GM12878 (cell line): Measurements from ENCODE around the gene EPHB1. TPM values are rescaled to one million over a fixed set of nuclear protein-coding genes. Genes with fewer than 3 reads are reported as not detected.
A peak's percentile ranks its signal among the peaks of the same experiment; 100 is the strongest.

Experiments
- ATAC-seq: fragments of 200-7000 bp; cut with Tn5 transposase; 3 replicates; pipeline ENCODE4 v1.9.1; 2020; ENCODE audit warnings: mild to moderate bottlenecking, moderate library complexity
- BruUV-seq: library from RNA; stranded (reverse); fragments of 400-500 nt; replicated peaks from 2 replicates; lab custom pipeline; 2021; lab: Mats Ljungman, UMichigan
- CTCF ChIA-PET: fragments of 300-600 bp; sonication (Branson Sonifier 250); formaldehyde crosslinking; extraction: SDS; loops from one replicate; lab custom pipeline; 2021; ENCODE audit warnings: inconsistent platforms; lab: Yijun Ruan, JAX
- POLR2A ChIA-PET: fragments of 350-600 bp; formaldehyde crosslinking; extraction: SDS; loops from one replicate; lab custom pipeline; 2021; ENCODE audit warnings: inconsistent platforms; lab: Charles Lee
- RAD21 ChIA-PET: fragments of 300-600 bp; sonication (Branson Sonifier 250); formaldehyde crosslinking; loops from one replicate; lab custom pipeline; 2023; ENCODE audit warnings: antibody characterized with exemption; ENCODE audit not compliant: unreplicated experiment; lab: Charles Lee
- SMC1A ChIA-PET: fragments of 300-600 bp; sonication (Branson Sonifier 250); formaldehyde crosslinking; loops from one replicate; lab custom pipeline; 2023; ENCODE audit not compliant: unreplicated experiment, uncharacterized antibody; lab: Charles Lee
- DNase-seq: peaks from one replicate; pipeline ENCODE4 v3.0.0-alpha.2; 2011; ENCODE audit warnings: low read depth, low spot score
- FAIRE-seq: peaks from 3 replicates; lab custom pipeline; 2011; peaks lifted over from hg19 to GRCh38; lab: Jason Lieb, UNC
- H2AFZ ChIP-seq: 2 replicates; pipeline ENCODE4 v1.6.0; 2011; ENCODE audit warnings: low read depth, low read length, control low read depth; ENCODE audit not compliant: control insufficient read depth
- H3K27ac ChIP-seq: 2 replicates; pipeline ENCODE4 v1.5.1; 2011; ENCODE audit warnings: control low read depth; ENCODE audit not compliant: control insufficient read depth, insufficient read depth
- H3K27me3 ChIP-seq, 2 experiments: replicated peaks in 1 of 2; 2 replicates each; pipeline versions ENCODE4 v1.6.0 to v1.6.1; 2011; ENCODE audit warnings: low read length in 1 of 2; ENCODE audit not compliant: control insufficient read depth in 2 of 2, insufficient read depth in 2 of 2
- H3K36me3 ChIP-seq, 2 experiments: 2 replicates each; pipeline ENCODE4 v1.5.1; 2011; ENCODE audit warnings: low read length in 1 of 2; ENCODE audit not compliant: control insufficient read depth in 2 of 2, insufficient read depth in 2 of 2
- H3K4me1 ChIP-seq: 2 replicates; pipeline ENCODE4 v1.6.1; 2011; ENCODE audit warnings: mild to moderate bottlenecking, low read length, moderate library complexity, mixed read lengths; ENCODE audit not compliant: control insufficient read depth, insufficient read depth
- H3K4me2 ChIP-seq: 2 replicates; pipeline ENCODE4 v1.6.0; 2011; ENCODE audit warnings: control low read depth; ENCODE audit not compliant: control insufficient read depth, insufficient read depth
- H3K4me3 ChIP-seq: fragments of 200-600 bp; sonication (generic); 2 replicates; pipeline ENCODE4 v1.5.1; 2016
- H3K79me2 ChIP-seq: 2 replicates; pipeline ENCODE4 v1.6.0; 2011; ENCODE audit warnings: low read length; ENCODE audit not compliant: control insufficient read depth, insufficient read depth
- H3K9ac ChIP-seq: 2 replicates; pipeline ENCODE4 v1.8.0; 2011; ENCODE audit warnings: low read length, control low read depth, mixed read lengths; ENCODE audit not compliant: control insufficient read depth, insufficient read depth
- H3K9me3 ChIP-seq: replicated peaks from 3 replicates; pipeline ENCODE4 v1.5.1; 2011; ENCODE audit warnings: mild to moderate bottlenecking, low read length; ENCODE audit not compliant: control insufficient read depth, insufficient read depth
- H4K20me1 ChIP-seq: 2 replicates; pipeline ENCODE4 v1.6.0; 2011; ENCODE audit not compliant: control insufficient read depth, insufficient read depth
- CHD4 ChIP-seq: fragments of 200-600 bp; sonication (generic); IDR thresholded peaks from 2 replicates; pipeline ENCODE4 v1.6.1; 2016; ENCODE audit warnings: mild to moderate bottlenecking
- EZH2 ChIP-seq: IDR thresholded peaks from 2 replicates; pipeline ENCODE4 v1.6.1; 2012; ENCODE audit warnings: low read depth, mild to moderate bottlenecking, control low read depth, inconsistent platforms, low read length, borderline replicate concordance; ENCODE audit not compliant: control insufficient read depth
- GATAD2B ChIP-seq: fragments of 450-650 bp; conservative IDR thresholded peaks from 2 replicates; pipeline ENCODE4 v1.6.1; 2017; ENCODE audit warnings: low read depth, mild to moderate bottlenecking, moderate library complexity
- IKZF2 ChIP-seq, 2 experiments: fragments of 450-650 bp; IDR thresholded peaks; 2 replicates each; pipeline ENCODE4 v1.6.1; 2017; ENCODE audit warnings: mild to moderate bottlenecking in 2 of 2, moderate library complexity in 2 of 2
- RAD21 ChIP-seq: IDR thresholded peaks from 2 replicates; pipeline ENCODE4 v1.6.1; 2011; ENCODE audit warnings: mild to moderate bottlenecking, low read depth, low read length, moderate library complexity; ENCODE audit not compliant: insufficient read depth
- WGBS: methylation state at CpG from one replicate; pipeline ENCODE4 v1.1.6; 2016; ENCODE audit warnings: low lambda C conversion rate; ENCODE audit not compliant: insufficient replicate concordance, insufficient coverage; ENCODE audit errors: missing lambda C conversion rate; 5-methylcytosine and 5-hydroxymethylcytosine counted together
- in situ Hi-C: fragments of 300-500 bp; cut with MboI; formaldehyde crosslinking; loops from 9 replicates; pipeline ENCODE4 v1.14.3; 2018; ENCODE audit warnings: mixed read lengths
- intact Hi-C: fragments of 100-400 bp; cut with micrococcal nuclease; formaldehyde crosslinking; loops from one replicate; pipeline ENCODE4 v1.14.2; 2022; ENCODE audit not compliant: unreplicated experiment
- polyA plus RNA-seq, 11 experiments: library from polyadenylated mRNA; depleted of rRNA in 4 of 11; unstranded in 6 of 11; stranded (reverse) in 5 of 11; fragments of >200 nt; fragmentation: Nextera tagmentation in 4 of 11; fragmentation: Illumina TruSeq in 1 of 11; extraction: Ambion mirVana in 4 of 11; extraction: Trizol in 1 of 11; gene quantifications; 1 replicate in 1 of 11; 2 replicates in 10 of 11; pipeline versions ENCODE4 v1.2.1 to v1.2.3, GENCODE V29; 2011 to 2016; ENCODE audit warnings: inconsistent platforms in 2 of 11, missing spikeins in 2 of 11, low read depth in 1 of 11
- total RNA-seq, 4 experiments: library from RNA; depleted of rRNA in 3 of 4; stranded (reverse); fragments of >200 nt in 3 of 4; fragmentation: Illumina TruSeq in 1 of 4; extraction: Trizol in 1 of 4; gene quantifications; 2 replicates each; pipeline versions ENCODE4 v1.2.1 to v1.2.3, GENCODE V29; 2013 to 2021
- TF ChIP-seq, protein P1 (sequence below): IDR thresholded peaks from 2 replicates; pipeline ENCODE4 v1.6.1; 2012; ENCODE audit warnings: mild to moderate bottlenecking, low read depth, low read length

Gene EPHB1
- total and polyA plus RNA-seq, 10 of the 15 experiments (the other 5 are each of a cell fraction or from before 2014, with no cell fraction given): 0.33 to 23.8 (median 1.2) TPM

DNA sequence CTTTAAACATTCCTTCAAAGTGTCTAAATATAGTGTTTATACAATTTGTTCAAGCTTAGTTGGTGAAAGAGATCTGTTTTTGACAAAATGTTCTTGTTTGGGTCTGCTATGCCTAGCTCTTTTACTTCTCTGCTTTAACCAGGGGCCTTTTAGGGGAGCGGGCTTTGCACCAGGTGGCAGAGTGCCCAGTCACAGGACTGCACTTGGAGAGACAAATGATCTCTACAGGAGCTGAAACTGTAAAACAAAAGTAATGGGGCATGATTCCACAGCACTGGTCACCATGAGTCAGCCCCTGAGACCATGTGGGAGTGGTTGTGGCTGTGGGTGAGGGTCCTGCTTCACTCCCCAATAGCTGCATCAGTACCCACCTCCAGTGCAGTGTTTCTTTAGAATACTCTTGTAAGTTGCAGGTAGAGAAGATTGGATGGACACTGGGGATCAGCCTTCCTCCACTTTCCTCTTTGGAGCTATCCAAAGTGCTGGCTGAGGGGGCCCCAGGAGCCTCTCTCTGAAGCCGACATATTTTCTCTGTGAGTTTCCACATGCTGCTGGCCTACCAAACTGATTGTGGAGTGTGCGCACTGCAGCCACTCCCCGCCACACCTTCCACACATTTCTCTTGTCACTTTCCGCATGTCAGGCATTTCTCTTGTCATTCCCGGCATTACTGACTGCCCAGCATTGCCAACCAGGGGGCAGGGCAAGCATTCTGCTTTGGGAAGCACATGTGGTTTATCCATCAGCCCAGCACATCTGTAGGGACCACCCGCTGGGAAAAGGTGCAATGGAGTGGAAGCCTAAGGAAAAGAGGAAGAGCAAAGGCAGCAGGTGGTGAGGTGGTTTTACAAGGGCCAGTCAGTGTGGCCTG is 110.0 kb downstream of the EPHB1 start (continued):
- TF ChIP-seq, protein P1, sequence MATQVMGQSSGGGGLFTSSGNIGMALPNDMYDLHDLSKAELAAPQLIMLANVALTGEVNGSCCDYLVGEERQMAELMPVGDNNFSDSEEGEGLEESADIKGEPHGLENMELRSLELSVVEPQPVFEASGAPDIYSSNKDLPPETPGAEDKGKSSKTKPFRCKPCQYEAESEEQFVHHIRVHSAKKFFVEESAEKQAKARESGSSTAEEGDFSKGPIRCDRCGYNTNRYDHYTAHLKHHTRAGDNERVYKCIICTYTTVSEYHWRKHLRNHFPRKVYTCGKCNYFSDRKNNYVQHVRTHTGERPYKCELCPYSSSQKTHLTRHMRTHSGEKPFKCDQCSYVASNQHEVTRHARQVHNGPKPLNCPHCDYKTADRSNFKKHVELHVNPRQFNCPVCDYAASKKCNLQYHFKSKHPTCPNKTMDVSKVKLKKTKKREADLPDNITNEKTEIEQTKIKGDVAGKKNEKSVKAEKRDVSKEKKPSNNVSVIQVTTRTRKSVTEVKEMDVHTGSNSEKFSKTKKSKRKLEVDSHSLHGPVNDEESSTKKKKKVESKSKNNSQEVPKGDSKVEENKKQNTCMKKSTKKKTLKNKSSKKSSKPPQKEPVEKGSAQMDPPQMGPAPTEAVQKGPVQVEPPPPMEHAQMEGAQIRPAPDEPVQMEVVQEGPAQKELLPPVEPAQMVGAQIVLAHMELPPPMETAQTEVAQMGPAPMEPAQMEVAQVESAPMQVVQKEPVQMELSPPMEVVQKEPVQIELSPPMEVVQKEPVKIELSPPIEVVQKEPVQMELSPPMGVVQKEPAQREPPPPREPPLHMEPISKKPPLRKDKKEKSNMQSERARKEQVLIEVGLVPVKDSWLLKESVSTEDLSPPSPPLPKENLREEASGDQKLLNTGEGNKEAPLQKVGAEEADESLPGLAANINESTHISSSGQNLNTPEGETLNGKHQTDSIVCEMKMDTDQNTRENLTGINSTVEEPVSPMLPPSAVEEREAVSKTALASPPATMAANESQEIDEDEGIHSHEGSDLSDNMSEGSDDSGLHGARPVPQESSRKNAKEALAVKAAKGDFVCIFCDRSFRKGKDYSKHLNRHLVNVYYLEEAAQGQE: peak; percentile 67; the same call in 1 of the 2 replicates
- TF ChIP-seq RAD21 (no peak), GATAD2B (peak; percentile 32; the same call in 1 of the 2 replicates), EZH2 (no peak)
- TF ChIP-seq, all 136 proteins: peak for 7

DNA sequence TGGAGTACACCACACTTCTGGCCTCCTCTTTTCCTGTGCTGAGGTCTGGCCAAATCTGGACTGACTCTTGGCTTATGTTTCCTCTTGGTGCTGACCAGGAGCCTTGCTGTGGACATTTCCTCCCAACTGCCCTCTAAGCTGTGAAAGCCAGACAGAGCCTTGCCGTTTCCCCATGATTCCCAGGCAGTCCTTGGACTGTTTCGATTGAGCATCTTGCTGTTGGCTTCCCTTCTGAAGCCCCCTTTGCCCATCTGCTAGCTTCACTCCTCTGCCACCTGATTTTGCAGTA is 110.5 kb downstream of the EPHB1 start:
- H2AFZ ChIP-seq: no peak overlapping the region
- 54% methylated on average over 2 of the region's 2 CpGs for WGBS
- H3K79me2 ChIP-seq: peaks cover 24% of the 10 kb centered on the region
- H3K36me3 ChIP-seq: peaks cover 0 to 5% of the 10 kb centered on the region in 2 experiments; a peak in 2 of 4 replicates
- H3K9ac ChIP-seq: no peak overlapping the region
- SMC1A ChIA-PET: interaction anchor here (1.2 to 6.7 kb wide), 12 partner anchors 12 to 335 kb away, joined by 3 to 110 read pairs (median 8); partner anchors contain the start of gene EPHB1
- peaks cover 39% of the 10 kb centered on the region for H3K4me1 ChIP-seq
- DNase-seq: no peak
- ATAC-seq: no peak
- FAIRE-seq: no peak
- CTCF ChIA-PET: interaction anchor here (0.6 to 5.3 kb wide), 7 partner anchors 12 to 152 kb away, joined by 3 to 58 read pairs (median 5); no protein-coding TSS in a partner anchor
- no peaks in the 10 kb centered on the region; the same call in 1 of the 2 replicates for H4K20me1 ChIP-seq
- no TSS peak for BruUV-seq
- no peak overlapping the region for H3K4me3 ChIP-seq
- peak overlapping the region; percentile 79; the same call in 1 of the 2 replicates for H3K27ac ChIP-seq
- POLR2A ChIA-PET: interaction anchor here (0.8 to 2.4 kb wide), 4 partner anchors 12 to 100 kb away, joined by 3 to 9 read pairs (median 6); no protein-coding TSS in a partner anchor
- H3K9me3 ChIP-seq: no peaks in the 10 kb centered on the region
- H3K27me3 ChIP-seq: no peaks in the 10 kb centered on the region
- peak overlapping the region; percentile 86; the same call in 1 of the 2 replicates for H3K4me2 ChIP-seq
- intact Hi-C loops: loop anchor here (2.0 kb wide), 1 partner anchor 25 kb away; no protein-coding TSS in a partner anchor
- no peak for TF ChIP-seq CHD4
- TF ChIP-seq IKZF2 (IDR thresholded peaks at IDR 0.05): 0 out of 4 replicates have a peak, but pooled peaks of 1 of the 2 experiments have one; percentile 2
- RAD21 ChIA-PET: interaction anchor here (1.1 to 6.9 kb wide), 16 partner anchors 12 to 194 kb away, joined by 3 to 111 read pairs (median 8); partner anchors contain the start of gene EPHB1
- in situ Hi-C loops: no loop called here
